Measurements from ENCODE around the gene LTBP3. TPM values are rescaled to one million over a fixed set of nuclear protein-coding genes. Genes with fewer than 3 reads are reported as not detected.

Gene LTBP3
- total and polyA plus RNA-seq, 9 of the 15 experiments (the other 6 are each of a cell fraction or from before 2014, with no cell fraction given) = 0.06 to 20.5 (median 4.8) TPM

DNA sequence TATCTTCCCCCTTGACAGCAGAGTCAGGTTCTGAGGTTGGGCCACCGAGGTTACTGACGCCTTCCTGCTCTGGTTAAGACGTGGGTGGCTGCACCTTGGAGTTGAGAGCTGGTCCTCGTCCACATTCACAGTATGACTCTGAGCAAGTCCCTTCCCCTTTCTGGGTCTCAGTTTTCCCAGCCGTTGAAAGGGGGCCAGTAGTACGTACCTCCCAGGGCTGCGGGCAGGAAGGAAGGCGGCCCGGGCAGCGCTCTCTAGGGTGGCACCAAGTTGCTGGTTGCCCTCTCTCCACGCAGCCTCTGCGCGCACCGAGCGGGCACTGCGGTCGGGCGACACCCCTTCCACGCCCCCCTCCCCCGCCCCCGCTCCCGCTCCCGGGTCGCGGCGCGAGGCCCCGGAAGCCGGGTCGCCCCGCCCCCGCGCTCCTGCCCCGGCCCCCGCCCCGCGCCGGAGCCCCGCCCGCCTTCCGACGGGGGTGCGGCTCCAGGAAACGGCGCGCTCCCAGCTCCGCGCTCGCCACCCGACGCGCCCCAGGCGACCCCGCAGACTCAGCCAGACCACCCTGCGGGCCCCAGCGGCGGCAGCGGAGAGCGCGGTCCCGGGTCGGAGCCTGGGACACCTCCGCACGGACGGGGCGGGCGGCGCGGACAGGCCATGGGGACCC, 17.5 kb upstream of the LTBP3 start, which contains the start of gene EHBP1L1 (continued):
- TF ChIP-seq ATF6 (CRISPR knock-in tag; IDR thresholded peaks at IDR 0.05) (no peak), ZNF212 (CRISPR knock-in tag; IDR thresholded peaks at IDR 0.05) (no peak), MAFK (IDR thresholded peaks at IDR 0.05; ENCODE audit: low read length) (no peak), KDM5B (IDR thresholded peaks at IDR 0.05; ENCODE audit: insufficient replicate concordance, low read depth, low read length) (peak; percentile 6), MTA2 (IDR thresholded peaks at IDR 0.05; ENCODE audit: low read depth) (no peak), EP400 (IDR thresholded peaks at IDR 0.05) (0 out of 2 replicates have a peak, but pooled peaks have one; percentile 0), SMARCB1 (IDR thresholded peaks at IDR 0.05; ENCODE audit: insufficient read length, low read depth) (no peak), PTRF (tag; IDR thresholded peaks at IDR 0.05) (no peak), ZNF79 (CRISPR knock-in tag; IDR thresholded peaks at IDR 0.05; ENCODE audit: low read depth) (no peak), PTBP1 (IDR thresholded peaks at IDR 0.05; ENCODE audit: low read depth, low read length) (0 out of 2 replicates have a peak, but pooled peaks have one; percentile 3), DLX4 (CRISPR knock-in tag; IDR thresholded peaks at IDR 0.05) (no peak), KAT7 (CRISPR knock-in tag; IDR thresholded peaks at IDR 0.05; ENCODE audit: borderline replicate concordance) (0 out of 2 replicates have a peak, but pooled peaks have one; percentile 65), JUNB (CRISPR knock-in tag; conservative IDR thresholded peaks at IDR 0.05) (no peak), ZNF589 (CRISPR knock-in tag; IDR thresholded peaks at IDR 0.05; ENCODE audit: low read depth) (no peak), SMAD4 (CRISPR knock-in tag; conservative IDR thresholded peaks at IDR 0.05) (no peak), ZNF75A (CRISPR knock-in tag; IDR thresholded peaks at IDR 0.05) (no peak), KAT8 (IDR thresholded peaks at IDR 0.05; ENCODE audit: low read depth) (no peak), SUPT5H (IDR thresholded peaks at IDR 0.05) (peak; percentile 51), NONO (IDR thresholded peaks at IDR 0.05; ENCODE audit: low read depth in 2 of 2, low read length in 1 of 2) (peak in 1 of 2 experiments; percentile 36; a peak in 1 of 4 replicates), EGR1 (conservative IDR thresholded peaks at IDR 0.05) (peak; percentile 89), GTF2E2 (tag; IDR thresholded peaks at IDR 0.05) (no peak), DPF2 (IDR thresholded peaks at IDR 0.05) (0 out of 2 replicates have a peak, but pooled peaks have one; percentile 10), CHD2 (IDR thresholded peaks at IDR 0.05; ENCODE audit: low read depth, low read length) (no peak)
- TF ChIP-seq, protein P1, sequence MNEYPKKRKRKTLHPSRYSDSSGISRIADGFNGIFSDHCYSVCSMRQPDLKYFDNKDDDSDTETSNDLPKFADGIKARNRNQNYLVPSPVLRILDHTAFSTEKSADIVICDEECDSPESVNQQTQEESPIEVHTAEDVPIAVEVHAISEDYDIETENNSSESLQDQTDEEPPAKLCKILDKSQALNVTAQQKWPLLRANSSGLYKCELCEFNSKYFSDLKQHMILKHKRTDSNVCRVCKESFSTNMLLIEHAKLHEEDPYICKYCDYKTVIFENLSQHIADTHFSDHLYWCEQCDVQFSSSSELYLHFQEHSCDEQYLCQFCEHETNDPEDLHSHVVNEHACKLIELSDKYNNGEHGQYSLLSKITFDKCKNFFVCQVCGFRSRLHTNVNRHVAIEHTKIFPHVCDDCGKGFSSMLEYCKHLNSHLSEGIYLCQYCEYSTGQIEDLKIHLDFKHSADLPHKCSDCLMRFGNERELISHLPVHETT (CRISPR knock-in tag; conservative IDR thresholded peaks at IDR 0.05 in 1 of 2, IDR thresholded peaks at IDR 0.05 in 1 of 2) = peak in 1 of 2 experiments; percentile 91; a peak in 2 of 4 replicates
- TF ChIP-seq, protein P2, sequence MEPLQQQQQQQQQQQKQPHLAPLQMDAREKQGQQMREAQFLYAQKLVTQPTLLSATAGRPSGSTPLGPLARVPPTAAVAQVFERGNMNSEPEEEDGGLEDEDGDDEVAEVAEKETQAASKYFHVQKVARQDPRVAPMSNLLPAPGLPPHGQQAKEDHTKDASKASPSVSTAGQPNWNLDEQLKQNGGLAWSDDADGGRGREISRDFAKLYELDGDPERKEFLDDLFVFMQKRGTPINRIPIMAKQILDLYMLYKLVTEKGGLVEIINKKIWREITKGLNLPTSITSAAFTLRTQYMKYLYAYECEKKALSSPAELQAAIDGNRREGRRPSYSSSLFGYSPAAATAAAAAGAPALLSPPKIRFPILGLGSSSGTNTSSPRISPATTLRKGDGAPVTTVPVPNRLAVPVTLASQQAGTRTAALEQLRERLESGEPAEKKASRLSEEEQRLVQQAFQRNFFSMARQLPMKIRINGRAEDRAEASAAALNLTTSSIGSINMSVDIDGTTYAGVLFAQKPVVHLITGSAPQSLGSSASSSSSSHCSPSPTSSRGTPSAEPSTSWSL (CRISPR knock-in tag; IDR thresholded peaks at IDR 0.05; ENCODE audit: borderline replicate concordance) = no peak
